Bronchial epithelial cell (primary cell): Measurements from ENCODE around the gene KBTBD2. TPM values are rescaled to one million over a fixed set of nuclear protein-coding genes. Genes with fewer than 3 reads are reported as not detected.
"Not testable (repeated sequence)": the region's sequence is repeated elsewhere in the genome, so short reads cannot be mapped to it uniquely, and the experiment has no call there.

Source experiments
- DNase-seq: peaks from one replicate; pipeline ENCODE4 v3.0.0-alpha.2; 2010; ENCODE audit warnings: low read depth
- FAIRE-seq: peaks from 2 replicates; lab custom pipeline; 2011; peaks lifted over from hg19 to GRCh38; lab: Jason Lieb, UNC
- H3K27me3 ChIP-seq: 2 replicates; pipeline ENCODE4 v1.5.1; 2011; ENCODE audit warnings: low read length; ENCODE audit not compliant: control insufficient read depth, insufficient read depth
- H3K36me3 ChIP-seq: 2 replicates; pipeline ENCODE4 v1.5.1; 2011; ENCODE audit warnings: low read length; ENCODE audit not compliant: control insufficient read depth, insufficient read depth
- H3K4me3 ChIP-seq: 2 replicates; pipeline ENCODE4 v1.5.1; 2011; ENCODE audit warnings: mild to moderate bottlenecking, low read depth, low read length, control low read depth
- CTCF ChIP-seq: IDR thresholded peaks from 2 replicates; pipeline ENCODE4 v1.5.1; 2011; ENCODE audit warnings: mild to moderate bottlenecking, moderate library complexity, low read length, control low read depth, inconsistent platforms; ENCODE audit not compliant: insufficient read depth, severe bottlenecking
- total RNA-seq: library from RNA; depleted of rRNA; stranded (reverse); fragments of >200 nt; gene quantifications from 2 replicates; pipeline ENCODE4 v1.2.1, GENCODE V29; 2014

KBTBD2 gene
- total RNA-seq, 1 donor from 2014 or later = 47.7 TPM

- FAIRE-seq (no peak), DNase-seq (no peak)
- Histone ChIP-seq H3K36me3 (no peaks in the 10 kb centered on the region), H3K27me3 (no peaks in the 10 kb centered on the region), H3K4me3 (no peak overlapping the region)
- TF ChIP-seq CTCF = no peak
Measured at GRCh38 chr7:32881074-32881982, 10.2 kb downstream of the KBTBD2 start.

- FAIRE-seq (no peak), DNase-seq (peak; percentile 60)
- Histone ChIP-seq H3K4me3 (no peak overlapping the region), H3K27me3 (no peaks in the 10 kb centered on the region), H3K36me3 (no peaks in the 10 kb centered on the region)
- TF ChIP-seq CTCF = no peak
Measured at GRCh38 chr7:32879460-32879859, 12.1 kb downstream of the KBTBD2 start.

- not testable (repeated sequence) for FAIRE-seq, H3K27me3 ChIP-seq, H3K4me3 ChIP-seq, DNase-seq, H3K36me3 ChIP-seq
Measured at GRCh38 chr7:32878023-32878422, 13.5 kb downstream of the KBTBD2 start.

- no peaks in the 10 kb centered on the region for H3K27me3 ChIP-seq
- no peak for DNase-seq
- FAIRE-seq = no peak
Measured at GRCh38 chr7:32872421-32872820, 19.1 kb downstream of the KBTBD2 start.

GRCh38 chr7:32871624-32872371 lies 19.8 kb downstream of the KBTBD2 start:
- FAIRE-seq (no peak), DNase-seq (no peak)
- H3K4me3 ChIP-seq = no peak overlapping the region
- H3K36me3 ChIP-seq = peaks cover 8% of the 10 kb centered on the region
- H3K27me3 ChIP-seq = no peaks in the 10 kb centered on the region
- no peak for TF ChIP-seq CTCF

More at GRCh38 chr7:32872421-32872820, 19.1 kb downstream of the KBTBD2 start:
- TF ChIP-seq CTCF = no peak
- Histone ChIP-seq H3K4me3 (no peak overlapping the region), H3K36me3 (peaks cover 8% of the 10 kb centered on the region)

GRCh38 chr7:32870298-32870697 lies 21.3 kb downstream of the KBTBD2 start:
- H3K36me3 ChIP-seq = peaks cover 8% of the 10 kb centered on the region
- FAIRE-seq = no peak

More at GRCh38 chr7:32870298-32870697, 21.3 kb downstream of the KBTBD2 start:
- no peak for TF ChIP-seq CTCF
- no peak overlapping the region for H3K4me3 ChIP-seq
- no peaks in the 10 kb centered on the region for H3K27me3 ChIP-seq
- no peak for DNase-seq
